Activated CD8-positive, alpha-beta memory T cell treated with anti-CD3 and anti-CD28 coated beads, Interleukin-2, amount 10 ng/mL, durations not matched to agents 7 days and 5 days (primary cell): ENCODE data around the gene GPR37. TPM values are rescaled to one million over a fixed set of nuclear protein-coding genes. Genes with fewer than 3 reads are reported as not detected.

Experiments
- ATAC-seq: fragments of 150-1000 bp; cut with Tn5 transposase; one replicate; pipeline ENCODE4 v1.10.0; 2021; ENCODE audit warnings: moderate library complexity
- CTCF ChIA-PET: fragments of 350-600 bp; sonication (Branson Sonifier 250); formaldehyde crosslinking; loops from one replicate; lab custom pipeline; 2021; ENCODE audit warnings: antibody characterized with exemption; lab: Charles Lee
- DNase-seq: peaks from one replicate; pipeline ENCODE4 v3.0.0-alpha.2; 2020
- H3K27ac Mint-ChIP-seq: one replicate; pipeline ENCODE4 v1.8.0; 2021; ENCODE audit warnings: mild to moderate bottlenecking, mixed read lengths
- H3K27me3 Mint-ChIP-seq: one replicate; pipeline ENCODE4 v1.8.0; 2021; ENCODE audit warnings: mixed read lengths
- H3K36me3 Mint-ChIP-seq: one replicate; pipeline ENCODE4 v1.8.0; 2021; ENCODE audit warnings: mild to moderate bottlenecking, mixed read lengths
- H3K4me1 Mint-ChIP-seq: one replicate; pipeline ENCODE4 v1.8.0; 2021; ENCODE audit warnings: mixed read lengths
- H3K4me3 Mint-ChIP-seq: one replicate; pipeline ENCODE4 v1.8.0; 2021; ENCODE audit warnings: mild to moderate bottlenecking, moderate library complexity, mixed read lengths
- H3K9me3 Mint-ChIP-seq: one replicate; pipeline ENCODE4 v1.8.0; 2022; ENCODE audit warnings: low read depth, mixed read lengths
- total RNA-seq, 2 experiments: library from RNA; stranded (reverse); gene quantifications; one replicate each; pipeline ENCODE4 v1.2.3, GENCODE V29; 2021

Gene GPR37
- total RNA-seq, 2 experiments from 2014 or later, result not detected

DNA sequence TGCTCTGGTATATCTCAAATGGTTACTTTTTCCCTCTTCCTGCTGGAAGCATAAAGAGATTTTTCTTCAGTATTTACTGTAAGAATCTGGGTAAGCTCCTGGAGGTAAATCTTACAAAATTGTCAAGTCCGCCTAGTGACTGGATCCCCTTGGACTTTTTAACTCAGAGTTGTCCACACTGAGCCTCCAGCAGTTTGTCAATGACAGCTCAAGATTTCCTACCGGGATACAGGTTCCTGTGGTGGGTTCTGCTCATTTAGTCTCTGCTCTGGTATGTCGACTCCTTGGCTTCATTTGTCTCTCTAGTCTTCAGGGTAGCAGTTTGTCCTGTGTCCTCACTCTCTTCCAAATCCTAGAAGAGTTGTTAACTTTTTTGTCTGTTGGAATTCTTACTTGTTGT lies 27.0 kb downstream of the GPR37 start:
- H3K4me3 Mint-ChIP-seq, result no peak overlapping the region
- DNase-seq, result no peak
- H3K27me3 Mint-ChIP-seq, result no peaks in the 10 kb centered on the region
- no peak for ATAC-seq
- H3K9me3 Mint-ChIP-seq, result no peaks in the 10 kb centered on the region
- CTCF ChIA-PET, result no interaction called here
- H3K4me1 Mint-ChIP-seq, result no peaks in the 10 kb centered on the region
- H3K36me3 Mint-ChIP-seq, result no peaks in the 10 kb centered on the region
- no peak overlapping the region for H3K27ac Mint-ChIP-seq

GRCh38 chr7:124737760-124738300 lies 27.8 kb downstream of the GPR37 start:
- no peak for DNase-seq
- no peak for ATAC-seq
- Mint-ChIP-seq H3K9me3 (no peaks in the 10 kb centered on the region), H3K27me3 (no peaks in the 10 kb centered on the region), H3K4me3 (no peak overlapping the region), H3K36me3 (no peaks in the 10 kb centered on the region), H3K4me1 (no peaks in the 10 kb centered on the region), H3K27ac (no peak overlapping the region)
- CTCF ChIA-PET, result no interaction called here

DNA sequence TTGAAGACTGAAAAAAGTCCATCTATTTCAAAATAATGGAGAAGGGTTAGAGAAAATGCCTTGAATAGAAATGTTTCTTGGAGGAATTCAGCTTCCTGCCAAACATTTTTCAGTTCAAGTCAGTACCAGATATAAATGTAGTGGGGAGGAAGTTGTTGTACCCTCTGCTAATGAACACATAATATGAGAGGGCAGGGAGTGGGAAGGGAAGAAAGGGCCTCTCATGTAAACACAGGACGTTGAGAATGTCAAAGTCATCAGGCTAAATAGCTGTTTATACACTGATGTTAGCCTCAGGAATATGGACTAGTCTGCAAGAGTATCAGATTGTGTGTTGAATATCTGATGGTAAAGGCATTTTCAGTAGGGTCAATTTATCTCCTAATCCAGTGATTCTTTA lies 37.0 kb downstream of the GPR37 start:
- Mint-ChIP-seq H3K4me1 (no peaks in the 10 kb centered on the region), H3K27me3 (no peaks in the 10 kb centered on the region), H3K9me3 (no peaks in the 10 kb centered on the region), H3K27ac (no peak overlapping the region), H3K4me3 (no peak overlapping the region), H3K36me3 (no peaks in the 10 kb centered on the region)
- ATAC-seq (no peak), DNase-seq (no peak)
- CTCF ChIA-PET, result no interaction called here

GRCh38 chr7:124724507-124725192 lies 40.9 kb downstream of the GPR37 start:
- no peaks in the 10 kb centered on the region for H3K9me3 Mint-ChIP-seq
- H3K27ac Mint-ChIP-seq, result no peak overlapping the region
- H3K36me3 Mint-ChIP-seq, result no peaks in the 10 kb centered on the region
- DNase-seq, result no peak
- H3K27me3 Mint-ChIP-seq, result no peaks in the 10 kb centered on the region
- ATAC-seq, result no peak
- H3K4me1 Mint-ChIP-seq, result no peaks in the 10 kb centered on the region
- CTCF ChIA-PET, result no interaction called here
- no peak overlapping the region for H3K4me3 Mint-ChIP-seq

- no peaks in the 10 kb centered on the region for H3K36me3 Mint-ChIP-seq
- no peak overlapping the region for H3K4me3 Mint-ChIP-seq
- no peaks in the 10 kb centered on the region for H3K9me3 Mint-ChIP-seq
- H3K4me1 Mint-ChIP-seq, result no peaks in the 10 kb centered on the region
- no peak for ATAC-seq
- no peak for DNase-seq
- H3K27ac Mint-ChIP-seq, result no peak overlapping the region
- H3K27me3 Mint-ChIP-seq, result no peaks in the 10 kb centered on the region
- CTCF ChIA-PET, result no interaction called here
These were observed 41.5 kb downstream of the GPR37 start for GRCh38 chr7:124724079-124724478.

GRCh38 chr7:124723012-124723411 lies 42.6 kb downstream of the GPR37 start:
- CTCF ChIA-PET, result no interaction called here
- Mint-ChIP-seq H3K36me3 (no peaks in the 10 kb centered on the region), H3K4me3 (no peak overlapping the region), H3K4me1 (no peaks in the 10 kb centered on the region), H3K27ac (no peak overlapping the region), H3K9me3 (no peaks in the 10 kb centered on the region), H3K27me3 (no peaks in the 10 kb centered on the region)
- DNase-seq (no peak), ATAC-seq (no peak)

DNA sequence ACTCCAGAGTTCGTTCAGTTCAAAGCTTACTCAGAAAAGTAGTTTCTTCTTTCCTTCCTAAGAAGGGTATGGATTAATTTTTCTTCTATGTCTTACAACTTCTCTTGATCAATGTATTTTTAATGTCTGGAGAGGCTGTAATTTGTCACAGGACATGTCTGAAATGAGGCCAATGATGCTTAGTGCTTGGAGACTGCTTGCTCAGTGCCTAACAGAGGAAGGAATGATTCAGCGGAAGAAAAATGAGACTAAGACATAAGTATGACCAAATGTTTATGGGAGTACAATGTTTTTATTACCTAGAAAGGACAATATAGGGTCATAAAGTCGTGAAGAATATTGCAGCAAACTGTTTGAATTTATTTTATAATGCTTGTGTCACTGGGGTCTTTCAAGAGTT lies 43.3 kb downstream of the GPR37 start:
- H3K27ac Mint-ChIP-seq, result no peak overlapping the region
- ATAC-seq (no peak), DNase-seq (no peak)
- no peaks in the 10 kb centered on the region for H3K9me3 Mint-ChIP-seq
- no peaks in the 10 kb centered on the region for H3K27me3 Mint-ChIP-seq
- H3K4me3 Mint-ChIP-seq, result no peak overlapping the region
- H3K4me1 Mint-ChIP-seq, result no peaks in the 10 kb centered on the region
- CTCF ChIA-PET, result no interaction called here
- H3K36me3 Mint-ChIP-seq, result no peaks in the 10 kb centered on the region

- H3K27ac Mint-ChIP-seq, result no peak overlapping the region
- CTCF ChIA-PET, result no interaction called here
- no peaks in the 10 kb centered on the region for H3K36me3 Mint-ChIP-seq
- no peaks in the 10 kb centered on the region for H3K27me3 Mint-ChIP-seq
- H3K9me3 Mint-ChIP-seq, result peaks cover 4% of the 10 kb centered on the region
- no peaks in the 10 kb centered on the region for H3K4me1 Mint-ChIP-seq
- DNase-seq (no peak), ATAC-seq (no peak)
- no peak overlapping the region for H3K4me3 Mint-ChIP-seq
These were observed 45.4 kb downstream of the GPR37 start for GRCh38 chr7:124720195-124720594.

DNA sequence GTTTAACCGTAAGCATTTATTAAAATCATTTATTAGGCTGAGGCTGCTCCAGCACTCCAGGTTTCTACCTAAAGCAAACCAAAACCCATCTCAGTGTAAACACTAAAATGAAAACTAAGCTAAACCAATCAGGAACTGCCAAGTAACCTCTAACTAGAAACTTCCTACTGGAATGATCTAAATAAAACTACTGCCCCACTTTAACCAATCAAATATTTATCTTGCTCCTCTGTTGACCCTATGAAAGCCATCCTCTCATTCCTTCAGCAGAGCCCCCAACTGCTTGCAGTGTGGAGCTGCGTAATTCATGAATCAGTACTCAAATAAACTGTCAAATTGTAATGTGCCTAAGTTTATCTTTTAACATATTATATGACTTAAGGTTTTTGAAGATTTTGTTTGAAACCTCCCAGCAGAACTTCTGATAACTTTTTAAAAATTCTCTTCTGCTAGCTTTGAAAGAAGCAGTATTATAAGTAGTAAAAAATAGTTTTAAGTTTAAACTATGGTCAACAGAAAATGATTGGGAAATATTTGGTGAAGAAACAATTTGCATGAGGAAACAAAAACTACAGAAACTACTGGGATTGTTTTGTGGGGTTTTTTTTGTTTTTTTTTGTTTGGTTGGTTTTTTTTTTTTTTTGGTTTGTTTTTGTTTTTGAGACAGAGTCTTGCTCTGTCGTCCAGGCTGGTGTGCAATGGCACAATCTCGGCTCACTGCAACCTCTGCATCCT lies 47.4 kb downstream of the GPR37 start:
- no peaks in the 10 kb centered on the region for H3K36me3 Mint-ChIP-seq
- no peak for ATAC-seq
- H3K9me3 Mint-ChIP-seq, result peaks cover 4% of the 10 kb centered on the region

DNA sequence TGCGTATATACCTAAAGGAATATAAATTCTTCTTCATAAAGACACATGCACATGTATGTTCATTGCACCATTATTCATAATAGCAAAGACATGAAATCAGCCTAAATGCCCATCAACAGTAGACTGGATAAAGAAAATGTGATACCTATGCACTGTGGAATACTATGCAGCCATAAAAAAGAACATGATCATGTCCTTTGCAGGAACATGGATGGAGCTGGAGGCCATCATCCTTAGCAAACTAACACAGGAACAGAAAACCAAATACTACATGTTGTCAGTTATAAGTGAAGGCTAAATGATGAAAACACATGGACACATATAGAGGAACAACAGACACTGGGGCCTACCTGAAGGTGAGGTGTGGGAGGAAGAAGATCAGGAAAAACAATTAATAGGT lies 48.7 kb downstream of the GPR37 start:
- H3K27ac Mint-ChIP-seq, result no peak overlapping the region
- CTCF ChIA-PET, result no interaction called here
- H3K4me1 Mint-ChIP-seq, result no peaks in the 10 kb centered on the region
- no peaks in the 10 kb centered on the region for H3K27me3 Mint-ChIP-seq
- peaks cover 4% of the 10 kb centered on the region for H3K9me3 Mint-ChIP-seq
- DNase-seq (no peak), ATAC-seq (no peak)
- no peak overlapping the region for H3K4me3 Mint-ChIP-seq
- H3K36me3 Mint-ChIP-seq, result no peaks in the 10 kb centered on the region

More for the DNA sequence above, 47.4 kb downstream of the GPR37 start:
- H3K27me3 Mint-ChIP-seq, result no peaks in the 10 kb centered on the region
- no peaks in the 10 kb centered on the region for H3K4me1 Mint-ChIP-seq
- CTCF ChIA-PET, result no interaction called here
- H3K4me3 Mint-ChIP-seq, result no peak overlapping the region
- no peak overlapping the region for H3K27ac Mint-ChIP-seq
- DNase-seq, result no peak

GRCh38 chr7:124713086-124713485 lies 52.5 kb downstream of the GPR37 start:
- H3K27ac Mint-ChIP-seq, result no peak overlapping the region
- ATAC-seq (no peak), DNase-seq (no peak)
- no peaks in the 10 kb centered on the region for H3K4me1 Mint-ChIP-seq
- peaks cover 13% of the 10 kb centered on the region for H3K9me3 Mint-ChIP-seq
- CTCF ChIA-PET, result no interaction called here
- H3K27me3 Mint-ChIP-seq, result no peaks in the 10 kb centered on the region
- H3K36me3 Mint-ChIP-seq, result no peaks in the 10 kb centered on the region
- no peak overlapping the region for H3K4me3 Mint-ChIP-seq

DNA sequence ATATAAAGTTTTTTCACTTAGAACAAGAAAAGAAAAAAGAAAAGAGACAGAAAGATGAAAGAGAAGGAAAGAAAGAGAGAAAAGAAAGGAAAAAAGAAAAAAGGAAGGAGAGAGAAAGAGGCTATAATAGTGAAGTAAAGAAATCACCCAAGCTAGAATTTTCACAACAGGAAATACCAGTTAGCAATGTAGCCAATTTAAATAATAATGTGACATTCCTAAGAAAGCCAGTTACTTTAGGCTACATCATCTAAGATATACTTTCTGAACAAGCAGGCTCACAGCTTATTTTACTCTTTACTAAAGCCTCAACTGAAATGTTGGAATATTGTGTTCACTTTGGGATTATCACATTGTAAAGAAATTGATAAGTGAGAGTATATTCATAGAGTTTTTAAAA lies 53.6 kb downstream of the GPR37 start:
- H3K36me3 Mint-ChIP-seq, result no peaks in the 10 kb centered on the region
- CTCF ChIA-PET, result no interaction called here
- no peak overlapping the region for H3K4me3 Mint-ChIP-seq
- H3K4me1 Mint-ChIP-seq, result no peaks in the 10 kb centered on the region
- peaks cover 15% of the 10 kb centered on the region for H3K9me3 Mint-ChIP-seq
- ATAC-seq (no peak), DNase-seq (no peak)
- no peak overlapping the region for H3K27ac Mint-ChIP-seq
- no peaks in the 10 kb centered on the region for H3K27me3 Mint-ChIP-seq

DNA sequence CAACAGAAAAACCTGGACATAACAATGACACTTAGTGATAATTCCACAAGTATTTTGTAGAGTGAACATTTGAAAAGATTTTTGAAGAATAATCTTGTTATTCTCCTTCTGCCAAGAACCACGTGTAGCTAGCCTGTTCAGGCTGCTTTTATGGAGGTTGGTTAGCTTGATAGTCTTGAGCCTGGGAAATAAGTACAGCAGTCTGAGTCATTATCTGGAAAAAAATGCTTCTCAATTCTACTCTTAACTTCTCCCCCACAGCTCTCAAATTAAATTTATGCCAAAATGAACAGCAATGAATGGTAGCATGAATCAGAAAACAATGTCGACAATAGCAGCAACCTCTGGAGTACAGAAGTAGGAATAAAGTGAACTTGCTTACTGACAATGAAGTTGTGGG lies 63.2 kb downstream of the GPR37 start:
- no peak for ATAC-seq
- no peaks in the 10 kb centered on the region for H3K36me3 Mint-ChIP-seq
- no peak overlapping the region for H3K4me3 Mint-ChIP-seq
- DNase-seq, result no peak
- no peaks in the 10 kb centered on the region for H3K4me1 Mint-ChIP-seq
- no peak overlapping the region for H3K27ac Mint-ChIP-seq
- H3K27me3 Mint-ChIP-seq, result no peaks in the 10 kb centered on the region
- H3K9me3 Mint-ChIP-seq, result no peaks in the 10 kb centered on the region
- CTCF ChIA-PET, result no interaction called here

GRCh38 chr7:124701955-124702354 lies 63.6 kb downstream of the GPR37 start:
- Mint-ChIP-seq H3K36me3 (no peaks in the 10 kb centered on the region), H3K27ac (no peak overlapping the region), H3K27me3 (no peaks in the 10 kb centered on the region), H3K4me1 (no peaks in the 10 kb centered on the region), H3K4me3 (no peak overlapping the region), H3K9me3 (no peaks in the 10 kb centered on the region)
- DNase-seq (no peak), ATAC-seq (no peak)
- CTCF ChIA-PET, result no interaction called here
